ENCODE results near the gene NFAT5.
"Not testable (repeated sequence)": the region's sequence is repeated elsewhere in the genome, so short reads cannot be mapped to it uniquely, and the experiment has no call there.

The NFAT5 gene, protein sequence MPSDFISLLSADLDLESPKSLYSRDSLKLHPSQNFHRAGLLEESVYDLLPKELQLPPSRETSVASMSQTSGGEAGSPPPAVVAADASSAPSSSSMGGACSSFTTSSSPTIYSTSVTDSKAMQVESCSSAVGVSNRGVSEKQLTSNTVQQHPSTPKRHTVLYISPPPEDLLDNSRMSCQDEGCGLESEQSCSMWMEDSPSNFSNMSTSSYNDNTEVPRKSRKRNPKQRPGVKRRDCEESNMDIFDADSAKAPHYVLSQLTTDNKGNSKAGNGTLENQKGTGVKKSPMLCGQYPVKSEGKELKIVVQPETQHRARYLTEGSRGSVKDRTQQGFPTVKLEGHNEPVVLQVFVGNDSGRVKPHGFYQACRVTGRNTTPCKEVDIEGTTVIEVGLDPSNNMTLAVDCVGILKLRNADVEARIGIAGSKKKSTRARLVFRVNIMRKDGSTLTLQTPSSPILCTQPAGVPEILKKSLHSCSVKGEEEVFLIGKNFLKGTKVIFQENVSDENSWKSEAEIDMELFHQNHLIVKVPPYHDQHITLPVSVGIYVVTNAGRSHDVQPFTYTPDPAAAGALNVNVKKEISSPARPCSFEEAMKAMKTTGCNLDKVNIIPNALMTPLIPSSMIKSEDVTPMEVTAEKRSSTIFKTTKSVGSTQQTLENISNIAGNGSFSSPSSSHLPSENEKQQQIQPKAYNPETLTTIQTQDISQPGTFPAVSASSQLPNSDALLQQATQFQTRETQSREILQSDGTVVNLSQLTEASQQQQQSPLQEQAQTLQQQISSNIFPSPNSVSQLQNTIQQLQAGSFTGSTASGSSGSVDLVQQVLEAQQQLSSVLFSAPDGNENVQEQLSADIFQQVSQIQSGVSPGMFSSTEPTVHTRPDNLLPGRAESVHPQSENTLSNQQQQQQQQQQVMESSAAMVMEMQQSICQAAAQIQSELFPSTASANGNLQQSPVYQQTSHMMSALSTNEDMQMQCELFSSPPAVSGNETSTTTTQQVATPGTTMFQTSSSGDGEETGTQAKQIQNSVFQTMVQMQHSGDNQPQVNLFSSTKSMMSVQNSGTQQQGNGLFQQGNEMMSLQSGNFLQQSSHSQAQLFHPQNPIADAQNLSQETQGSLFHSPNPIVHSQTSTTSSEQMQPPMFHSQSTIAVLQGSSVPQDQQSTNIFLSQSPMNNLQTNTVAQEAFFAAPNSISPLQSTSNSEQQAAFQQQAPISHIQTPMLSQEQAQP (N-terminal part only)

DNA sequence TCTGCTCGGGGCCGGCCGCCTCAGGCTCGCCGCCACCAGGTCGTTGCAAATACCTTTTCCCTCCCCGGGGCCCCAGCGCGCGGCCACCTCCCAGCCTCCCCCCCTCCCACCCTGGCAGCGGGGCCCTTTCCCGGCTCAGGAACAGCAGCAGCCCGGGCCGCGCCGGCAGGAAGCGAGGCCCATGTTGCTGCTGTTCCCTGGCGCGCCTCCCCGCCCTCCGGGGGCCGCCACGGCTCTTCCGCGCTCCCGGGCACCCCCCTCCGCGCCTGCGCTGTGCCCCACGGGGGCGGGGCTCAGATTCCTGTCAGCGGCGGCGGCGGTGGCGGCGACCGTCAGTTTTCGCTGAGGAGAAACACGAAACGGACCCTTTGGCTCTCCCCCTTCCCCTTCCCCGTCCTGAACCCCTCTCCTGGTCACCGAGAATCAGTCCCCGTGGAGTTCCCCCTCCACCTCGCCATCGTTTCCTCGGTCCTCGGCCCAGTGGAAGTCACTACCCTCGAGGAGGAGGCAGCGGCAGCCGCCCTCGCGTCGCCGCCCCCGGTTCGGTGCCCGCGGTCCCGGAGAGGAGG, at the start of gene NFAT5:
Gene NFAT5, plus strand, starts transcription at position 296 of the 569 bp plus-strand sequence. CDS start 336 bp downstream, outside the sequence.
- no peak for TF ChIP-seq CTCF (IDR thresholded peaks at IDR 0.05; ENCODE audit: extremely low read depth, missing control alignments)
- peak; percentile 90 for DNase-seq (ENCODE audit: low spot score)

- DNase-seq (ENCODE audit: low spot score): not testable (repeated sequence)
Measured at GRCh38 chr16:69517914-69518313, 47.9 kb upstream of the NFAT5 start.

GRCh38 chr16:69520413-69520799, 45.4 kb upstream of the NFAT5 start:
- DNase-seq (ENCODE audit: low spot score): no peak
- TF ChIP-seq CTCF (IDR thresholded peaks at IDR 0.05; ENCODE audit: extremely low read depth, missing control alignments): no peak

DNA sequence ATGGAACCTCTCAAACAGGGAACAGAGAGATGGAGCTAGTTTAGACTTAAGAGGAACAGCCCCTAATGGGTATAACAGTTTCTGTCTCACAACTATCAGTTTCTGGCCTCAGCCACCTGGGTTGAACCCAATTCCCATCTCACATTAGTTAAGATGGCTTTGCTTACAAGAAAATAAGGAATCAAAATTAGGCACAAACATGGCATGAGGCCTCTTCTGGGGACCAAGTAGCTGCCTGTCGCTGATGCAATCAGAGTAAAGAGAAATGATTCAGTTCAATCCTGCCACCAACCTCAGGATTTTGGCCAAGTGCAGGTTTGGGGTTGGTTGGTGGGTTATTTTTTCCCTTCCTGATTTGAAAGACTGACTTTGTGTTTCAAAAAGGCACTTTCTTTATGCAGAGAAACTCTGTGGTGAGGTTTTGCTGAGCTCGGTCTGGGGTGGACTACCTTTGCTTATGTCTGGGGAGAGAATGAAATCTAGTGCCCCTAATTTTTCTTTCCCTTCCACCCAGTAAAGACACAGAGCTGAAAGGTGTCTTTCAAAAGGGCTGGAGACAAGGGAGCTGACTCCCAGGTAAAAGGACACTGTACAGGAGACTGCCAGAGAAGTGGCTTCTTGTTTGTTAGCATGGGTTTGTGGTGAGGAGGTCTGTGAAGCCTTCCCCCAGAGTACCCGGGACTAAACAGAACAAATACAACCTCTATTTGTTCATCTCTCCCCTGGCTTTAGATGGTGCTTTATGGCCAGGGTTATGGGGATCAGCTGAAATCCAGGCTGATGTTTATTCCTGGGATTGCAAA, 44.8 kb upstream of the NFAT5 start:
- no peak for TF ChIP-seq CTCF (IDR thresholded peaks at IDR 0.05; ENCODE audit: extremely low read depth, missing control alignments)
- DNase-seq (ENCODE audit: low spot score): peak; percentile 20

DNA sequence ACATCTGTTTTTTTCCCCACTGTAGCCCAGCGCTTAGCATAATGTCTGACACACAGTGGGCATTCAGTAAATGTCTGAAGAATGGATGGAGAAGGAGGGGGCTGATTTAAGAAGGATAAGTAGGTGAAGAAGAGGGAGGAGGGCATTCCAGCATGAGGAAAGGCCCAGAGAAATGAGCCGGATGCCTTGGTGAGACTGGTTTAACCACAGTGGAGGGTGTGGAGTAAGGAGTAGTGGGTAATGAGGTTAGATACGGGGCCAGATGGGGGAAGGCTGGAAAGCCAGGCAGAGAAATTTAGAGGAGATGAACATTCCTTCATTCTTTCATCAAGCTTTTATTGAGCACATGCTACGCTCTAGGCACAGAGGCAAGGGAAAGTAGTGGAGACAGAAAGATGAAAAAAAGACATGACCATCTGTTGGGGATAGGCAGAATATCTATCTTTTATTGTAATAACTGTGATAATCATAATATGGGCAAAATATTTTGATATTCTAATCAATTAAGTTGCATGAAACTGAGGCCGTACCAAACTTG, 43.7 kb upstream of the NFAT5 start:
- no peak for DNase-seq (ENCODE audit: low spot score)
- no peak for TF ChIP-seq CTCF (IDR thresholded peaks at IDR 0.05; ENCODE audit: extremely low read depth, missing control alignments)

GRCh38 chr16:69522732-69523404, 42.9 kb upstream of the NFAT5 start:
- DNase-seq (ENCODE audit: low spot score): no peak
- TF ChIP-seq CTCF (IDR thresholded peaks at IDR 0.05; ENCODE audit: extremely low read depth, missing control alignments): no peak
